Activated gamma-delta T cell treated with anti-CD3 and anti-CD28 coated beads, Interleukin-2, amount 50 U/mL, for 16 hours (primary cell): ENCODE data around the gene MRPS31.

Source experiments
- DNase-seq: peaks from one replicate; pipeline ENCODE4 v3.0.0-alpha.2; 2020; ENCODE audit warnings: low read depth

The MRPS31 gene

DNA sequence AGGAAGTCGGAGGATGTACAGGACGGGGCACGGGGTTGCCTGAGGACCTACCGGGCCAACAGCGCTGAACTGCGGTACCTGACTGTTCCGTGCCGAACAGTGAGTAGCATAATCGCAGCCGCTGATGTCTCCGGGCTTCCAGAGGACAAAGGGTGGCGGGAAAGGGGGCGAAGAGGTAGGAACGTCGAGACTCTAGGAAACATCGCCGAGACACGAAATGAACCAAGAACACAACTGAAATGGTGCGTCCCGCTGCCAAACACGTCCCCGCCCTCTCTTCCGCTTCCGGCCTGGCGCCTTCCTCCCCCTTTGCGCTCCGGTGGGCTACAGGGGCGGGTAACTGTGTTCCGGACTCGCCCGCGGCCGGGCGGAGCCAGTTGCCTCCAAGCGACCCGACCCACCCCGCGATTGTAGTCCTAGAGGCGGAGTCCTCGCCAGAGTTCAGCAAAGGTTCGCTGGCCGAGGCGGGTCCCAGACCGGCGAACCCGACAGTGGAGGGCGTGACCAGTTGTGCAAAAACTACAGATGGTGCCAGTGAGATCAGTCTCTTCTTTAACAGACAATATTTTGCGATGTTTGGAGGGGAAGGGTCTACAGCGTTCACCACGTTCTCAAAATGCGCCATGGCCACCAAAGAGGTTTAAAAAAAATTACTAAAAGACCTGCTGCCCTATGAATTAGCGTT is at the start of gene MRPS31:
TSS of gene MRPS31 (minus strand) at position 257 of the 685 bp plus-strand sequence. CDS start at position 203, 54 bp downstream.
- peak; percentile 93 for DNase-seq

DNA sequence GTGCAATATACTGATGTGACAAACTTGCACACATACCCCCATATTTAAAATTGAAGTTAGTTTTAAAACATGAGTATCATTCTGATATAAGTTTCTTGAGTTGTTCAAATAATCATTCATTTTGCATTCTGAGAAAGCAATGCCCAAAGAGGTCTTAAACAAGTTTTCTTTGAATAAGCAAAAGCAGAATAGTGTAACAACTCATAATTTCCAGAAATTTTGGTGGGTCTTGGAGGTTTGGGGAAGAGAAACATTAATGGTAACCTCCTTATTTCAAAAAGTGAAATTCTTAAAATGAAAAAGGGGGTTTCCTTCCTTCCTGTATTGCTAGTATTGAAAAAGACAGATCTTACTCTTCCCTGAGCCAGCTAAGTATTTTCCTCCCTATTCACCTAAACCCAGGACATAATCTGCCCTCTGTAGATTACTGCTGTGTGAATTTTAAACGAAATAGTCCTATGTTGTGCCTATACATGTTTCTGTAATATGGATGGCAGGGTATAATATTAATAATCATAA is 48.9 kb upstream of the MRPS31 start:
- DNase-seq: no peak

- DNase-seq: no peak
Measured at GRCh38 chr13:40818926-40819325, 47.9 kb upstream of the MRPS31 start.

DNA sequence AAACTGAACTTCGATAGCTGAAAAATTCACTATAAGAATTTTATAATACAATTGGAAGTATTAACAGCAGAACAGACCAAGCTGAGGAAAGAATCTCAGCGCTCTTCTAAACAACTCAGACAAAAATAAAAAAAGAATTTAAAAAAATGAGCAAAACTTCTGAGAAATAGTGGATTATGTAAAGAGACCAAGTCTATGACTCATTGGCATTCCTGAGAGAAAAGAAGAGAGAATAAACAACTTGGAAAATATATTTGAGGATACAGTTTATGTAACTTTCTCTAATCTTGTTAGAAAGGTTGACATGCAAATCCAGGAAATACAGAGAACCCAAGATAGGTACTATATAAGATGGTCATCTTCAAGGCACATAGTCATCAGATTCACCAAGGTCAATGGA is 43.8 kb upstream of the MRPS31 start:
- DNase-seq: no peak

DNA sequence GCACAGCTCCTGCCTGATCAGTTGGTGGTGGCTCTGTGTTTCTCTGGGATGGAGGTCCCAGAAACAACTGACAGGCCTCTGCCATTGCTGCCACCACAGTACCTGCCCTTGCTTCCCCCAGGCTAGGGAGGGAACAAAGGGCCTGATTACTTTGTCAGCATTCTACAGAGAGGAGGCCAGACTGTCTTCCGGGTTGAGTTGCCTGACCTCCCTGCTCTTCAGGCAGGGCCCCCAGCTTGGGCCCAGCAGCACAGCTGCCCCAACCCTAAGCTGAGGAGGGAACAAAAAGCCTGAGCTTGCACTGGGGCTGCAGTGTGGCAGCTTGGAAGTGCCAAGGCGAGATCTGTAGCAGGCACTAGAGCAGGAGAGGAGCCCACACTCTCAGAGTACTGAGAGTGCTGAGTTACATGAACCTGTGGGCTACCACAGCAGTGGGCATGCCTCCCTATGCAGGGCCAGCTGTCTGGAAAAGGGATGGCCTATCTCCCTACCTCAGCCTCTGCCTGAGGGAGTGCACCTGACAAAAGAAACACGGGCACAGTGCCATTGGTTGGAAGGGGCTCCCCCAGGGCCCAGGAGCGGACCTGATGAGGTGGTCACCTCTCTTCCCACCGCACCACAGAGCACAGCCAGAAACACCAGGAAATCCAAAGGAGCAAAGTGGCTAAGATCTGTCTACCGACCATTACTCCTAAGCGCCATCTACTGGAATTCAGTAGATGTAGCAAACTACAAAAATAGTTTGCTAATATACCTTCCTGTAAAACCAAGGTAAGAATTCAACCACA is 42.9 kb upstream of the MRPS31 start:
- DNase-seq: no peak

DNA sequence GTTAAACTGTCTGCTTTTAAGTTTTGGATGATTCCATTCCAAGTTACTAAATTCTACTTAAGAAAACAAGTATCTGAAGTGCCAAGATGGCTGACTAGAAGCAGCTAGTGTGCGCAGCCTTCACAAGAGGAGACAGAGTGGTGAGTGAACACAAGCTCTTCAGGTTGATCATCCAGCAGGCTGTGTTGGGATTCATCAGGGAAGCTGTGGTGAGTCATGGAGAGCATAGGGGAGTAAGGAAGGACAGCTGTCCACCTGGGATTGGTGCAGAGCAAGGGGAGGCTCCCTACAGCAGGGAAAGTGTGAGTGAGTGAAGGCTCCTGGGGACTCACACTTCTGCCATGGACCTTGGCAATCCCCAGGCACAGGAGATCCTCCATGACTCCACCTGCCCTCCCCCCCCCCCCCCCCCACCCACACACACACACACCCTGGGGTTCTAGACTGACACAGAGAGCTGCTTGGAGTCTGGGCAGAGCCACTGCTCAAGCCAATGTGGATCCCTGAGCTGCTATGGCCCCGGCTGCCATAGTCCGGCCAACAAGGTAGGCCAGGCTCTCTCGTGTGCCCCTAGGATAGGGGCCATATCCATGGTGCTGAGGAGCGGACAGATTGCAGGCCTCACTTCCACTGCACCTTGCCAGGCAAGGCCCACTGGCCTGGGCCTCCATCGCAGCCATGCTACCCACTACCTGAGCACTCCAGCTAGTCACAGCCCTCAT is 41.9 kb upstream of the MRPS31 start:
- DNase-seq: no peak

GRCh38 chr13:40812102-40812501 is 41.1 kb upstream of the MRPS31 start:
- no peak for DNase-seq

GRCh38 chr13:40809471-40809870 is 38.5 kb upstream of the MRPS31 start:
- DNase-seq: no peak

DNA sequence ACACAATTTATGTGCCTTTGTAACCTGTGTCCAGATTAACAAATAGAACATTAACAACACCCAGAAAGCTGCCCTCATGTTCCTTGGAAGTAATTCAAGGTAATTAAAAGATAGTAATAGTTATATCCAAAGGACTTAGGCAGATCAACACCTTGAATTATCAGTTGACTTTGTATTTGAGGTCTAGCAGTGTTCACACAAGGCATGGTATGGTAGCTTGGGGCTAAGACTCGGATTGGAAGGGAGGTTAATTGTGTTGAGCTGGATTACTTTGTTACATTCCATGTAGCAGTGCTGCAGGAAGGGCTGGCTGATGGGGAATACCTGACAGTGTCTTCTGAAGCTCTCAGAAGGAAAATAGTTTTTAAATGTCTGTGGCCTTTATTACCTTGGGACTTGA is 35.3 kb upstream of the MRPS31 start:
- no peak for DNase-seq

GRCh38 chr13:40803316-40803715 is 32.3 kb upstream of the MRPS31 start:
- no peak for DNase-seq

GRCh38 chr13:40801255-40802217 is 30.5 kb upstream of the MRPS31 start:
- DNase-seq: no peak

DNA sequence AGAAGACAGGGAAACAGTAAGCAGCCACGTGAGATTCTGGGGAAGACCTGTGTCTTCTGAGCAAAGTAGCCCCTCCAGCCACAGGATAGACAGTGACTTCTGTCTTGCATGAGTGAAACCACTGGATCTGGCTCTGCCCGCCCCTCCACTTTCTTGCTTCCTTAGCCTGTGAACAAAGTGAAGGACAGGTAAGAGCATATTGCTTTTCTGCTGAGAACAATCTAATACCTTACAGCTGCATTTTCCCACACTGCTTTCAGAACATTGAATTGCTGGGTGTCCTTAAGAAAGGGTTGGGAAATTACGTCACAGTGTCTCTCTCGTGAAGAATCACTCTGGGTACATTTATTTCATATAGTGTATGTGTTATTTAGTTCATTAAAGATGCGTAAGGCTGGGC is 29.6 kb upstream of the MRPS31 start:
- no peak for DNase-seq

DNA sequence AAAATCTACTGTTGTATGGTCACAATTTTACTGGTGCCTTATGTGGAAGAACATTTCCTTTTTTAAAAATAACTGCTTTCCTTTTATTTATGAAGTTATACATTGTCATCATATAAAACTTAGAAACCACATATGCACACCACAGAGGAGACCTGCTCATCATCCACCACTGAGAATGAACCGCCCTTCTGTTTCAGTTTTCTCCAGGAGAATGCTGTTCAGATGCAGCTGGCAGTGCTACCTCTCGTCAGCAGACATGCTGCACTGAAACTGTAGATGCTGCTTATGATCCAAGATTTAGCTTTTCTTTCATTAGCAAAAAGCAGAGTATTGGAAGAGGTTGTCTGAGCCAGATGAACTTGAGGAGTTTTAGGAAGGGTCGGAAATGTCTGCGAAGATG is 28.5 kb upstream of the MRPS31 start:
- no peak for DNase-seq

DNA sequence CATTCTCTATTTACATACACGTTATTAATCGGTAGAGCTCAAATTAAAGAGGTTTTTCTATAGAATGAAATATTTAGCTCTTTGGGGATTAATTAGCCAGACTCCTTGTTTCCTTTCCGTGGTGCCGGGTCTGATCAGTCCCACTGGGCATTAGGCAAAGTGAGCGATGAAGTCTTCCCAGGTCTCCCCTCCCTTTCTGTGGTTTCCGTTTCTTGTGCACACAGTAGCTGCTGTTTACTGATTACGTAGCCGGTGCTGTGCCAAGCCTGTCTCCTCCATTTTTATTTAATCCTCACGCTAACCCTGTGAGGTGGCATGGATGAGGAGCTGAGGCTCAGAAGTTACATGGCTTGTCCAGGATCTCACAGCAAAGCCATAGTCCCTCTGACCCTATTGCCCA is 27.4 kb upstream of the MRPS31 start:
- no peak for DNase-seq

DNA sequence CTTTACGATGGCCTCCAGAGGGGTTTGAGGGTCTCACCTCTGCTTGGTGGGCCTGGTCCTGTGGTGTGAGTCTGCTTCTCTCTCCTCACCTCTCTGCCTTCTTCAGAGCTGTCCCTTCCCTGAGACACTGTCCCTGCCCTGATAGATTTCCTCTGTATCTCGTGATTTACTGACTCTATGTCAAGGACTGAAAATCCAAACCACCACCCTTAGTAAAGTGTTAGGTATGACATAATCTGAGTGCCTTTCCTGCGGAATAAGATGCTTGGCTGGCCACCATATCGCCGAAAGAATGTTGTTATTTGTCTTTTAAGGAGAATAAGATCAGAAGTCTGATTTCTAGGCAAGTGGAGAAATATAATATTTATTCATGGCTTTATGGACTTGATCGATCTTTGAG is 25.7 kb upstream of the MRPS31 start:
- DNase-seq: no peak

GRCh38 chr13:40794414-40795368 is 23.7 kb upstream of the MRPS31 start:
- DNase-seq: no peak

GRCh38 chr13:40793339-40793738 is 22.3 kb upstream of the MRPS31 start:
- DNase-seq: no peak

GRCh38 chr13:40792284-40793051 is 21.5 kb upstream of the MRPS31 start:
- no peak for DNase-seq

DNA sequence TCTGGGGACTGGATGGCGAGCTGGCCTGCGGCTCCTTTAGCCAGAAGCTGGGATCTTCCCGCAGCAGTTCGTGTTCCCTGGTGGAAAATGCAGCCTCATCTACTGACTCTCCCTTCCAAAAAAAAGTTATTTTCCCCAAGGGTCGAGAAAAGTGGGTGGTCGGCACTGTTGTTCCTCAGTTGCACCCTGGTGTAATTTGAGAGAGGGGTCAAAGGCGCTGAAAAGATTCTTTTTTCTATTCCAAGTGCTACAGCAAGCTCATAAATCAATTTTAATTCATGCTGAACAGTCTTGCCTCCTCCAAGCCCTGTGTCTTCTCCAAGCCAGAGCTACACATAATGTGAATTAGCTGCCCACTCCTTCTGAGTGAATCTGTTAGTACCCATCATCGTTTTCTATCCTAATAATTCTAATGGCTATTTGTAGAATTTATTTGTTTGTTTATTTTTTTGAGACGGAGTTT is 19.2 kb upstream of the MRPS31 start:
- DNase-seq: no peak
